ENCODE measurements around the gene MESP2.

MESP2 gene

GRCh38 chr15:89820666-89821611, 44.8 kb downstream of the MESP2 start:
- no peak for DNase-seq

DNA sequence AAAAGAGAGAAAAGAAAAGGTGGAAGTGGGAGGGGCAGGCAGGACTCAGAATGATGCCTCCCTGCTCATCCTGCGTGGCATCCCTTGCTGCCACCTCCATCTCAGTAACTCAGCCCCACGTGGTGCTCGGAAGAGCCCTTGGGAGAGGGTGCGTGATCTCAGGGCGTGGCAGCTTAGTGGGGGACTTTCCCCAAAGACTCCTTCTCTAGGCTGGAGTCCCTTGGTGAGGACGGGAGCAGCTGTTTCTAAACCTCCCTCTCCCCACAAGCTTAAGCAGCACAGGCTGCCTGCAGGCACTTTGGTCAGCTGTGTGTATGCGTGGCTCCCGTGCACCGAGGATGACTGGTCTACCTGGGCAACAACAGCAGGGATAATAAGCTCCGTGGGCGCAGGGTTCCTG, 45.9 kb downstream of the MESP2 start:
- DNase-seq: no peak

GRCh38 chr15:89822611-89822950, 46.4 kb downstream of the MESP2 start:
- DNase-seq: no peak

DNA sequence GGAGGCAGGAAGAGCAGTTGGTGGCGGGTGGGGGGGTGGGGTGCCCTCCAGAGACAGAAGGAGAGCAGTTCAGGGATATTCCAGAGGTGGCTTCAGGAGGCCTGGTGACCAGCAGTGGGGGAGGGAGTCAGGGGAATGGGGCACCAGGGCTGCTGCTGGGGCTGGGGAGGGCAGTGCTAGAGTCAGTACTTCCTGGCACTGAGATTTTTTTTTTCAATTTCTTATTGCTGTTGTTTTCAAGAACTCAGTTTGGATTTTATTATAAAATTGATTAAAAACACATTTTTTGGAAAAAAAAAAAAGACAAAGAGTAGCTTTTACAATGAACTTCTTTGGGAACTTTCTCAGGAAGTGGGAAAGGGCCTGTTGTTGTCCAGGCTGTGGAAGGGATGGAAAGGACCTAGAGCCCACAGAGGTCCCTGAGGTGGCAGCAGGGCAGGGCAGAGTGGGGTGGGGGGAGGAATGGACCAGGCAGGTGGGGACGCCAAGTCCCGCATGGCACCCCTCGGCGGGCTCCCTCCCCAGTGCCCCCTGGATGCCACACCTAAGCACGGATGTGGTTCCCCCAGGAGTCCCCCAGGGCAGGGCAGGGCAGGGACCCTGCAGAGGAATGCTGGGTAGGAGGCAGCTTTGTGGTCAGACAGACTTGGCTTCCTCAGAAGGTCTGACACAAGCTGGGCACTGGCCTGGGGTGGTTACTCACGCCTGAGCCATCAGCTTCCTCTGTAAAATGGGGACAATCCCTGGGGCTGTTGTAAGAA, 47.0 kb downstream of the MESP2 start:
- DNase-seq: no peak

DNA sequence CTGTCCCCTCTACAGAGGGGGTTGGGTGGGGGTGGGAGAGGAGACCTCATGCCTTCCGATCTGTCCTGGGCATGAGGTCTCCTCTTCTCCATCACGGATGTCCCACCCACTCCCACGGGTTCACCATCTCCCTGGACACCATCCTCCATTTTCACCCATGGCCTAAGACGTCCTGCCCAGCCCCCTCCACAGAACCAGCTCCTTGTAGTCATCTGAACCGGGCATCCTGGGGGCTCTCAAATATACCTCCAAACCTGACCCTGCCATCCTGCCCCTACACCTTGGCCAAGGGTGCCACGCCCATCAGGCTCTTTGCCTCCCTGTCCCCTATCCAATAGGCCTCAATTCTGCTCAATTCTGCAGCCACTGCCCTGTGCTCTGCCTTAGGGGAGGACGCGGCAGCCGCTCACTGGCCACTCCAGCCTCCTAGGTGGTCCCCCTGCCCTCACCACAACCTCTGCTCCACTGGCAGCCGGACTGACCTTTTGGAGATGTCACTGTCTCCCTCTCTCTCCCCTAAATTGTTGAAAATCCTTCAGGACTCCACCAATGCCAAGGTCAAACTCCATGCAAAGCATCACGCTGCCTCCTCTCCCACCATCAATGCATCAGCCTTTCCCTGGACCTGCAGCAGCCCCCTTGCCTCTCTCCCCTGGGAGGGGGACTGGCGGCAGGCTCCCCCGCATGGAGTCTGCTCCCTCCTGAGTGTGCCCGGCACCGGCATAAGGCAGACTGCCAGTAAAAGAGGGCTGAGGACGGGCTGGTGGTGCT, 47.9 kb downstream of the MESP2 start:
- DNase-seq: no peak

GRCh38 chr15:89824607-89824867, 48.4 kb downstream of the MESP2 start:
- no peak for DNase-seq

DNA sequence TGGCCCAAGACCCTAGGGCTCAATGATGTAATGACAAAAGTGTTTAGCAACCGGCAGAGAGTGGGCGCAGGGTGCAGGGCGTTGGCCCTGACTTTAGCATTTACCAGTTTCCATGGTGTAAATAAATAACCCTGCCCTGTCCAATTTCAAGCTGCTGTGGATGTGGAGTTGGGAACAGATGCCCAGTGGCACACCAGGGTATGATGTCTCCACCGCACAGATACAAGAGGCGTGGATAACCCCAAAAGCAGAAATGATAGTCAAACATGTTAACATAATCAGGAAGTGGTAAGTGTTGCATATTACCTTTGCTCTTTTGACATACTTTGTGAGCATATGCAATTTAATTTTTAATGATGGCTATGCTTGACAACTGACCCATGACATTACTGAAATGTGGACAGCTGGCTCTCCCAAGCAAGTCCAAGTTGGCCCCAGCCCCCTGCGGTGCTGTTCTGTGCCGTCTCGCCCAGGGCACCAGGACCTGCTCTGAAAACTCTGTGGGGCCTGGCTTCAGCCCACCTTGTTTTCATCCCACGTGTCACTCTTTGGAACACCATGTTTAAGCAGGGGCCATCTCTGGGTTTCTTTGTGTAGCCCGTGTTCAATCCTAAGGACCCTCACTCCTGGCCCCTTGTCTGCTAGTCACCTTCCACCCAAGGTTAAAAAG, 49.3 kb downstream of the MESP2 start:
- no peak for DNase-seq

DNA sequence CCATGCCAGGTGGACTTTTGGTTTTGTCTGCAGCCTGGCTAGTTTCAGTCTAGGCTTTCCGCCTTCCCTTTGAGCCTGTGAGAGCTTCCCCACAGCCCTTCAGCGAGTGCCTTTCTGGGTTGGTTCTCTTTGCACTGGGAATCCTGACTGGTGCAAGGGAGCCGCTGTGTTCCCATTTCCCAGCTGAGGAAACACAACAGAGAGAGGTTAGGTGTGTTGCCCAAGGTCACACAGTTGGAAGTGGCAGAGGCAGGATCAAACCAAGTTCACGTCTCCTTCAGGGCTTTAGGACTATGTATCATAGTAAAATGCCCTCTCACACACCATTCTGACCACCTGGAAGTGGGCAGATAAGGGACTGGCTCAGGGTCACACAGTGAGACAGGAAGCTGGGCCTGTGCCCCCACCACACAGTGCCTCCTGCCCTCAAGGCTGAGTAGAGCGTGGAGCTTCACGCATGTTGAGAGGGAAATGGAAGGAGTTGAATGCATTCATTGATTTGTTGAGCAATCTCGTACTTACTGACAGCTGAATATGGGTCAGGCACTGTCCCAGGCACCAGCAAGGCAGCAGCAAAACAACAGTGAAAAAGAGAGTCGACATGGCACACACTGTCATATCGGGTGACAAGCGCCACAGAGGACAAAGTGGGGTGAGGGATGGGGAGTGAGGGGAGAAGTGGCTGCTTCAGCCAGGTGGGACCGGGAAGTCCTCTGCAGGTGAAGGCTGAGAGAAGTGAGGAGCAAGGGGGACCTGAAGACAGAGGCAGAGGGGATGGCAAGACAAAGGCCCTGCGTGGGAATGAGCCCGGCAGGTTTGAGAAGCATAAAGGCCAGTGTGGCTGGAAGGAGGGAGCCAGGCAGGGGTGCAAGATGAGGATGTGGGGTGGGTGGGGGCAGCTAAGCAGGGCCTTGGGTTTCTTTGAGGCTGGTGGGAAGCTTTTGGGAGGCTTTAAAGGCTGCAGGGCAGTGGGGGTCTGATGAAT, 50.8 kb downstream of the MESP2 start:
- no peak for DNase-seq

DNA sequence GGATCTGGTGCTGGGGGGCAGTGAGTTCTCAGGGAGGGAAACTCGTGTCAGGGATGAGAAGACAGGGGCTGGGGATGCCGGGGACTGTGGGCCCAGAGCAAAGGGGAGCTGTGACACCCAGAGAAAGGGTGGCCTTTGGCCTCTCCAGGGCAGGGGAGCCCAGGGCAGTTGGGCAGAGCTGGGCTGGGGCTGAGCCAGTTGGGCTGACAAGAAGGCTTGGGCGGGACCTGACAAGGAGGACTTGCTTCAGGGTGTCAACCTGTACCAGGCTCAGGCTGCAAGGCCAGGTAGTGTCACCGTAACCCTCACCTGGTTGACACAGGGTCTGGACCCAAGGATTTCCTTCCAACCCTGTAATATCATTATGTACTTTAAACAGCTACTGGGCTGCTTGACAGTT, 51.7 kb downstream of the MESP2 start:
- no peak for DNase-seq
